Measurements from ENCODE around the gene USP20.

The USP20 gene

DNA sequence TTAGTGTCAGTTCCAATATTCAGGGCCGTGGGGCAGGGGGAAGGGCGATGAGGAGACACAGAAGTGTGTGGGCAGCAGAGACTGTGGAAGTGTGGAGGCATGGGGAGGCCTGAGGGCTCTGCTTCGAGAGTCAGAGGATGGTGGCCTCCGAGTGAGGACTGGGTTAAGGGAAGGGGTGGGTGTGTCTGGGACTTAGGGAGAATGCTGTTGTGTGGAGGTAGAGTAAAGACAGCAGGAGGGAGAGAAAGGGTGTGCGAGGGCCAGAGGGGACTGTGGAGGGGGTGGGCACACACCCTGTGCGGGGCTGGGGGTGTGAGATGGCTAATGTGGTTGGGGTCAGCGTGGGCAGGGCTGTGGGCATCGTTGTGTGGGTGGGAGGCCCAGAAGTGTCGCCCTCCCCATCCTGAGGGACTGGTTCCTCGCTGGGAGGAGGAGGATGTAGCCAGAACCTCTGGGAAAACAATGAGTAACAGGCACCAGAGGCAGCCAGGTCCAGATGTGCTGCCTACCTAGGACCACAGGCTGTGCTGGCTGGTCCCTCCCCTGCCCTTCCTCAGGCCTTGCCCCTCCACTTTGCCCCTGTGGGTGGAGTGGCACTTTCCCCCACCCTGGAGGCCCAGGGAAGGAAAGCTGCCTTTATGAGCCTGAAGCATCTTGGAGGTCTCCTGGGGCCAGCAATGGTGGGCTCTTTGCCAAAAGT, 4.2 kb downstream of the USP20 start (continued):
- TF ChIP-seq ZNF610 (tag by site-specific recombination; IDR thresholded peaks at IDR 0.05; ENCODE audit: borderline replicate concordance) (no peak), ZNF664 (tag by site-specific recombination; IDR thresholded peaks at IDR 0.05) (no peak), ZNF530 (tag by site-specific recombination; IDR thresholded peaks at IDR 0.05; ENCODE audit: low read depth) (no peak), ZFHX2 (tag by site-specific recombination; conservative IDR thresholded peaks at IDR 0.05) (peak; percentile 99), ZEB2 (tag by site-specific recombination; IDR thresholded peaks at IDR 0.05) (no peak), SETDB1 (IDR thresholded peaks at IDR 0.05; ENCODE audit: insufficient read length, low read length) (no peak), MEIS1 (CRISPR knock-in tag; IDR thresholded peaks at IDR 0.05; ENCODE audit: borderline replicate concordance) (no peak), WT1 (tag by site-specific recombination; IDR thresholded peaks at IDR 0.05) (no peak), GLIS1 (tag by site-specific recombination; IDR thresholded peaks at IDR 0.05) (peak; percentile 38; the same call in 1 of the 2 replicates), ZNF571 (tag by site-specific recombination; IDR thresholded peaks at IDR 0.05) (no peak), ZBTB48 (tag by site-specific recombination; IDR thresholded peaks at IDR 0.05) (peak; percentile 33; the same call in 1 of the 2 replicates), ZNF394 (tag by site-specific recombination; IDR thresholded peaks at IDR 0.05; ENCODE audit: borderline replicate concordance) (no peak), ZNF335 (tag by site-specific recombination; conservative IDR thresholded peaks at IDR 0.05) (peak; percentile 30; the same call in 1 of the 2 replicates), HOXA7 (CRISPR knock-in tag; IDR thresholded peaks at IDR 0.05; ENCODE audit: borderline replicate concordance) (no peak)
- TF ChIP-seq, protein P1, sequence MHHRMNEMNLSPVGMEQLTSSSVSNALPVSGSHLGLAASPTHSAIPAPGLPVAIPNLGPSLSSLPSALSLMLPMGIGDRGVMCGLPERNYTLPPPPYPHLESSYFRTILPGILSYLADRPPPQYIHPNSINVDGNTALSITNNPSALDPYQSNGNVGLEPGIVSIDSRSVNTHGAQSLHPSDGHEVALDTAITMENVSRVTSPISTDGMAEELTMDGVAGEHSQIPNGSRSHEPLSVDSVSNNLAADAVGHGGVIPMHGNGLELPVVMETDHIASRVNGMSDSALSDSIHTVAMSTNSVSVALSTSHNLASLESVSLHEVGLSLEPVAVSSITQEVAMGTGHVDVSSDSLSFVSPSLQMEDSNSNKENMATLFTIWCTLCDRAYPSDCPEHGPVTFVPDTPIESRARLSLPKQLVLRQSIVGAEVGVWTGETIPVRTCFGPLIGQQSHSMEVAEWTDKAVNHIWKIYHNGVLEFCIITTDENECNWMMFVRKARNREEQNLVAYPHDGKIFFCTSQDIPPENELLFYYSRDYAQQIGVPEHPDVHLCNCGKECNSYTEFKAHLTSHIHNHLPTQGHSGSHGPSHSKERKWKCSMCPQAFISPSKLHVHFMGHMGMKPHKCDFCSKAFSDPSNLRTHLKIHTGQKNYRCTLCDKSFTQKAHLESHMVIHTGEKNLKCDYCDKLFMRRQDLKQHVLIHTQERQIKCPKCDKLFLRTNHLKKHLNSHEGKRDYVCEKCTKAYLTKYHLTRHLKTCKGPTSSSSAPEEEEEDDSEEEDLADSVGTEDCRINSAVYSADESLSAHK (tag by site-specific recombination; IDR thresholded peaks at IDR 0.05): no peak
- TF ChIP-seq, protein P2, sequence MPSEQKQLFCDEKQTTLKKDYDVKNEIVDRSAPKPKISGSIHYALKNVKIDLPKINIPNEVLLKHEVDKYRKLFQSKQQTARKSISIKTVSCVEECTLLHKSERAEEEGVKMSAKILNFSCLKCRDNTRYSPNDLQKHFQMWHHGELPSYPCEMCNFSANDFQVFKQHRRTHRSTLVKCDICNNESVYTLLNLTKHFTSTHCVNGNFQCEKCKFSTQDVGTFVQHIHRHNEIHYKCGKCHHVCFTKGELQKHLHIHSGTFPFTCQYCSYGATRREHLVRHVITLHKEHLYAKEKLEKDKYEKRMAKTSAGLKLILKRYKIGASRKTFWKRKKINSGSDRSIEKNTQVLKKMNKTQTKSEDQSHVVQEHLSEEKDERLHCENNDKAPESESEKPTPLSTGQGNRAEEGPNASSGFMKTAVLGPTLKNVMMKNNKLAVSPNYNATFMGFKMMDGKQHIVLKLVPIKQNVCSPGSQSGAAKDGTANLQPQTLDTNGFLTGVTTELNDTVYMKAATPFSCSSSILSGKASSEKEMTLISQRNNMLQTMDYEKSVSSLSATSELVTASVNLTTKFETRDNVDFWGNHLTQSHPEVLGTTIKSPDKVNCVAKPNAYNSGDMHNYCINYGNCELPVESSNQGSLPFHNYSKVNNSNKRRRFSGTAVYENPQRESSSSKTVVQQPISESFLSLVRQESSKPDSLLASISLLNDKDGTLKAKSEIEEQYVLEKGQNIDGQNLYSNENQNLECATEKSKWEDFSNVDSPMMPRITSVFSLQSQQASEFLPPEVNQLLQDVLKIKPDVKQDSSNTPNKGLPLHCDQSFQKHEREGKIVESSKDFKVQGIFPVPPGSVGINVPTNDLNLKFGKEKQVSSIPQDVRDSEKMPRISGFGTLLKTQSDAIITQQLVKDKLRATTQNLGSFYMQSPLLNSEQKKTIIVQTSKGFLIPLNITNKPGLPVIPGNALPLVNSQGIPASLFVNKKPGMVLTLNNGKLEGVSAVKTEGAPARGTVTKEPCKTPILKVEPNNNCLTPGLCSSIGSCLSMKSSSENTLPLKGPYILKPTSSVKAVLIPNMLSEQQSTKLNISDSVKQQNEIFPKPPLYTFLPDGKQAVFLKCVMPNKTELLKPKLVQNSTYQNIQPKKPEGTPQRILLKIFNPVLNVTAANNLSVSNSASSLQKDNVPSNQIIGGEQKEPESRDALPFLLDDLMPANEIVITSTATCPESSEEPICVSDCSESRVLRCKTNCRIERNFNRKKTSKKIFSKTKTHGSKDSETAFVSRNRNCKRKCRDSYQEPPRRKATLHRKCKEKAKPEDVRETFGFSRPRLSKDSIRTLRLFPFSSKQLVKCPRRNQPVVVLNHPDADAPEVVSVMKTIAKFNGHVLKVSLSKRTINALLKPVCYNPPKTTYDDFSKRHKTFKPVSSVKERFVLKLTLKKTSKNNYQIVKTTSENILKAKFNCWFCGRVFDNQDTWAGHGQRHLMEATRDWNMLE (tag by site-specific recombination; conservative IDR thresholded peaks at IDR 0.05; ENCODE audit: low read depth): no peak
- TF ChIP-seq, protein P3, sequence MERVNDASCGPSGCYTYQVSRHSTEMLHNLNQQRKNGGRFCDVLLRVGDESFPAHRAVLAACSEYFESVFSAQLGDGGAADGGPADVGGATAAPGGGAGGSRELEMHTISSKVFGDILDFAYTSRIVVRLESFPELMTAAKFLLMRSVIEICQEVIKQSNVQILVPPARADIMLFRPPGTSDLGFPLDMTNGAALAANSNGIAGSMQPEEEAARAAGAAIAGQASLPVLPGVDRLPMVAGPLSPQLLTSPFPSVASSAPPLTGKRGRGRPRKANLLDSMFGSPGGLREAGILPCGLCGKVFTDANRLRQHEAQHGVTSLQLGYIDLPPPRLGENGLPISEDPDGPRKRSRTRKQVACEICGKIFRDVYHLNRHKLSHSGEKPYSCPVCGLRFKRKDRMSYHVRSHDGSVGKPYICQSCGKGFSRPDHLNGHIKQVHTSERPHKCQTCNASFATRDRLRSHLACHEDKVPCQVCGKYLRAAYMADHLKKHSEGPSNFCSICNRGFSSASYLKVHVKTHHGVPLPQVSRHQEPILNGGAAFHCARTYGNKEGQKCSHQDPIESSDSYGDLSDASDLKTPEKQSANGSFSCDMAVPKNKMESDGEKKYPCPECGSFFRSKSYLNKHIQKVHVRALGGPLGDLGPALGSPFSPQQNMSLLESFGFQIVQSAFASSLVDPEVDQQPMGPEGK (tag by site-specific recombination; IDR thresholded peaks at IDR 0.05): peak; percentile 29; the same call in 1 of the 2 replicates
- TF ChIP-seq, protein P4, sequence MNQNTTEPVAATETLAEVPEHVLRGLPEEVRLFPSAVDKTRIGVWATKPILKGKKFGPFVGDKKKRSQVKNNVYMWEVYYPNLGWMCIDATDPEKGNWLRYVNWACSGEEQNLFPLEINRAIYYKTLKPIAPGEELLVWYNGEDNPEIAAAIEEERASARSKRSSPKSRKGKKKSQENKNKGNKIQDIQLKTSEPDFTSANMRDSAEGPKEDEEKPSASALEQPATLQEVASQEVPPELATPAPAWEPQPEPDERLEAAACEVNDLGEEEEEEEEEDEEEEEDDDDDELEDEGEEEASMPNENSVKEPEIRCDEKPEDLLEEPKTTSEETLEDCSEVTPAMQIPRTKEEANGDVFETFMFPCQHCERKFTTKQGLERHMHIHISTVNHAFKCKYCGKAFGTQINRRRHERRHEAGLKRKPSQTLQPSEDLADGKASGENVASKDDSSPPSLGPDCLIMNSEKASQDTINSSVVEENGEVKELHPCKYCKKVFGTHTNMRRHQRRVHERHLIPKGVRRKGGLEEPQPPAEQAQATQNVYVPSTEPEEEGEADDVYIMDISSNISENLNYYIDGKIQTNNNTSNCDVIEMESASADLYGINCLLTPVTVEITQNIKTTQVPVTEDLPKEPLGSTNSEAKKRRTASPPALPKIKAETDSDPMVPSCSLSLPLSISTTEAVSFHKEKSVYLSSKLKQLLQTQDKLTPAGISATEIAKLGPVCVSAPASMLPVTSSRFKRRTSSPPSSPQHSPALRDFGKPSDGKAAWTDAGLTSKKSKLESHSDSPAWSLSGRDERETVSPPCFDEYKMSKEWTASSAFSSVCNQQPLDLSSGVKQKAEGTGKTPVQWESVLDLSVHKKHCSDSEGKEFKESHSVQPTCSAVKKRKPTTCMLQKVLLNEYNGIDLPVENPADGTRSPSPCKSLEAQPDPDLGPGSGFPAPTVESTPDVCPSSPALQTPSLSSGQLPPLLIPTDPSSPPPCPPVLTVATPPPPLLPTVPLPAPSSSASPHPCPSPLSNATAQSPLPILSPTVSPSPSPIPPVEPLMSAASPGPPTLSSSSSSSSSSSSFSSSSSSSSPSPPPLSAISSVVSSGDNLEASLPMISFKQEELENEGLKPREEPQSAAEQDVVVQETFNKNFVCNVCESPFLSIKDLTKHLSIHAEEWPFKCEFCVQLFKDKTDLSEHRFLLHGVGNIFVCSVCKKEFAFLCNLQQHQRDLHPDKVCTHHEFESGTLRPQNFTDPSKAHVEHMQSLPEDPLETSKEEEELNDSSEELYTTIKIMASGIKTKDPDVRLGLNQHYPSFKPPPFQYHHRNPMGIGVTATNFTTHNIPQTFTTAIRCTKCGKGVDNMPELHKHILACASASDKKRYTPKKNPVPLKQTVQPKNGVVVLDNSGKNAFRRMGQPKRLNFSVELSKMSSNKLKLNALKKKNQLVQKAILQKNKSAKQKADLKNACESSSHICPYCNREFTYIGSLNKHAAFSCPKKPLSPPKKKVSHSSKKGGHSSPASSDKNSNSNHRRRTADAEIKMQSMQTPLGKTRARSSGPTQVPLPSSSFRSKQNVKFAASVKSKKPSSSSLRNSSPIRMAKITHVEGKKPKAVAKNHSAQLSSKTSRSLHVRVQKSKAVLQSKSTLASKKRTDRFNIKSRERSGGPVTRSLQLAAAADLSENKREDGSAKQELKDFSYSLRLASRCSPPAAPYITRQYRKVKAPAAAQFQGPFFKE (tag by site-specific recombination; IDR thresholded peaks at IDR 0.05; ENCODE audit: borderline replicate concordance): no peak
- TF ChIP-seq, protein P5, sequence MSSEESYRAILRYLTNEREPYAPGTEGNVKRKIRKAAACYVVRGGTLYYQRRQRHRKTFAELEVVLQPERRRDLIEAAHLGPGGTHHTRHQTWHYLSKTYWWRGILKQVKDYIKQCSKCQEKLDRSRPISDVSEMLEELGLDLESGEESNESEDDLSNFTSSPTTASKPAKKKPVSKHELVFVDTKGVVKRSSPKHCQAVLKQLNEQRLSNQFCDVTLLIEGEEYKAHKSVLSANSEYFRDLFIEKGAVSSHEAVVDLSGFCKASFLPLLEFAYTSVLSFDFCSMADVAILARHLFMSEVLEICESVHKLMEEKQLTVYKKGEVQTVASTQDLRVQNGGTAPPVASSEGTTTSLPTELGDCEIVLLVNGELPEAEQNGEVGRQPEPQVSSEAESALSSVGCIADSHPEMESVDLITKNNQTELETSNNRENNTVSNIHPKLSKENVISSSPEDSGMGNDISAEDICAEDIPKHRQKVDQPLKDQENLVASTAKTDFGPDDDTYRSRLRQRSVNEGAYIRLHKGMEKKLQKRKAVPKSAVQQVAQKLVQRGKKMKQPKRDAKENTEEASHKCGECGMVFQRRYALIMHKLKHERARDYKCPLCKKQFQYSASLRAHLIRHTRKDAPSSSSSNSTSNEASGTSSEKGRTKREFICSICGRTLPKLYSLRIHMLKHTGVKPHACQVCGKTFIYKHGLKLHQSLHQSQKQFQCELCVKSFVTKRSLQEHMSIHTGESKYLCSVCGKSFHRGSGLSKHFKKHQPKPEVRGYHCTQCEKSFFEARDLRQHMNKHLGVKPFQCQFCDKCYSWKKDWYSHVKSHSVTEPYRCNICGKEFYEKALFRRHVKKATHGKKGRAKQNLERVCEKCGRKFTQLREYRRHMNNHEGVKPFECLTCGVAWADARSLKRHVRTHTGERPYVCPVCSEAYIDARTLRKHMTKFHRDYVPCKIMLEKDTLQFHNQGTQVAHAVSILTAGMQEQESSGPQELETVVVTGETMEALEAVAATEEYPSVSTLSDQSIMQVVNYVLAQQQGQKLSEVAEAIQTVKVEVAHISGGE (tag by site-specific recombination; conservative IDR thresholded peaks at IDR 0.05; ENCODE audit: low read depth): no peak

All from HEK293 (cell line).